B cell (primary cell): ENCODE results near the gene CA11. TPM values are rescaled to one million over a fixed set of nuclear protein-coding genes. Genes with fewer than 3 reads are reported as not detected.
"Not testable (repeated sequence)": the region's sequence is repeated elsewhere in the genome, so short reads cannot be mapped to it uniquely, and the experiment has no call there.

Experiments
- ATAC-seq: fragments of 200-7000 bp; cut with Tn5 transposase; one replicate; pipeline ENCODE4 v1.10.0; 2021; ENCODE audit warnings: low read depth, mild to moderate bottlenecking, moderate number of reproducible peaks, moderate library complexity
- CTCF ChIA-PET: fragments of 350-600 bp; sonication (Branson Sonifier 250); formaldehyde crosslinking; loops from one replicate; lab custom pipeline; 2021; ENCODE audit warnings: antibody characterized with exemption, inconsistent platforms; lab: Charles Lee
- POLR2A ChIA-PET: fragments of 350-600 bp; sonication (Branson Sonifier 250); formaldehyde crosslinking; loops from one replicate; lab custom pipeline; 2021; ENCODE audit warnings: antibody characterized with exemption; lab: Charles Lee
- DNase-seq: peaks from one replicate; pipeline ENCODE4 v3.0.0; 2013
- H2AFZ ChIP-seq: 2 replicates; pipeline ENCODE4 v1.6.1; 2012; ENCODE audit warnings: mild to moderate bottlenecking, low read depth, low read length; ENCODE audit not compliant: insufficient read depth, poor library complexity, severe bottlenecking
- H3K27ac ChIP-seq, 2 donors: 1 replicate in 1 of 2; 2 replicates in 1 of 2; pipeline ENCODE4 v1.5.1; 2012 to 2013; ENCODE audit warnings: low read length in 2 of 2, mild to moderate bottlenecking in 2 of 2, moderate library complexity in 1 of 2
- H3K27me3 ChIP-seq, 4 experiments: fragments of 200-600 bp in 1 of 4; sonication (generic) in 1 of 4; replicated peaks in 1 of 4; 1 replicate in 2 of 4; 2 replicates in 2 of 4; pipeline versions ENCODE4 v1.6.1 to v1.7.0; 2013 to 2016; ENCODE audit warnings: low read length in 3 of 4, mild to moderate bottlenecking in 2 of 4, mixed read lengths in 1 of 4, moderate library complexity in 1 of 4; ENCODE audit not compliant: insufficient read depth in 4 of 4, control insufficient read depth in 3 of 4; ENCODE audit errors: control extremely low read depth in 1 of 4
- H3K36me3 ChIP-seq, 2 experiments: replicated peaks in 1 of 2; 1 replicate in 1 of 2; 2 replicates in 1 of 2; pipeline versions ENCODE4 v1.6.1 to v1.7.1; 2013; ENCODE audit warnings: low read length in 1 of 2; ENCODE audit not compliant: insufficient read depth in 2 of 2, control insufficient read depth in 1 of 2; ENCODE audit errors: control extremely low read depth in 1 of 2, extremely low read depth in 1 of 2
- H3K4me1 ChIP-seq, 2 donors: fragments of 200-600 bp in 1 of 2; sonication (generic) in 1 of 2; 1 replicate in 1 of 2; 2 replicates in 1 of 2; pipeline versions ENCODE4 v1.5.1 to v1.6.1; 2013 to 2017; ENCODE audit warnings: low read length in 2 of 2; ENCODE audit not compliant: control insufficient read depth in 2 of 2, insufficient read depth in 2 of 2
- H3K4me2 ChIP-seq: replicated peaks from 2 replicates; pipeline ENCODE3; 2012; ENCODE audit warnings: mild to moderate bottlenecking, low read depth, low read length; ENCODE audit not compliant: poor library complexity, severe bottlenecking
- H3K4me3 ChIP-seq, 5 experiments: fragments of 200-600 bp in 1 of 5; sonication (generic) in 1 of 5; 1 replicate in 3 of 5; 2 replicates in 2 of 5; pipeline versions ENCODE4 v1.5.1 to v1.7.0; 2011 to 2016; ENCODE audit warnings: low read length in 4 of 5, mild to moderate bottlenecking in 4 of 5, low read depth in 2 of 5, control low read depth in 1 of 5, moderate library complexity in 1 of 5; ENCODE audit not compliant: insufficient read depth in 1 of 5; ENCODE audit errors: control extremely low read depth in 1 of 5, extremely low read depth in 1 of 5
- H3K79me2 ChIP-seq: fragments of 200-600 bp; sonication (generic); one replicate; pipeline ENCODE4 v1.6.0; 2016; ENCODE audit warnings: low read length; ENCODE audit not compliant: control insufficient read depth, insufficient read depth
- H3K9ac ChIP-seq: fragments of 200-600 bp; sonication (generic); 2 replicates; pipeline ENCODE4 v1.6.1; 2017; ENCODE audit warnings: mild to moderate bottlenecking, low read length, moderate library complexity
- H3K9me3 ChIP-seq, 3 donors: one replicate each; pipeline versions ENCODE4 v1.6.1 to v1.7.1; 2013; ENCODE audit warnings: low read length in 2 of 3; ENCODE audit not compliant: control insufficient read depth in 2 of 3, insufficient read depth in 1 of 3; ENCODE audit errors: control extremely low read depth in 1 of 3
- H4K20me1 ChIP-seq: 2 replicates; pipeline ENCODE4 v1.6.0; 2012; ENCODE audit warnings: mild to moderate bottlenecking, low read length; ENCODE audit not compliant: insufficient read depth, control insufficient read depth, poor library complexity, severe bottlenecking
- H3K27ac Mint-ChIP-seq: one replicate; pipeline ENCODE4 v1.8.0; 2021; ENCODE audit warnings: mixed read lengths
- H3K27me3 Mint-ChIP-seq: one replicate; pipeline ENCODE4 v1.8.0; 2021; ENCODE audit warnings: mixed read lengths
- H3K4me1 Mint-ChIP-seq: one replicate; pipeline ENCODE4 v1.8.0; 2021; ENCODE audit warnings: mixed read lengths
- H3K4me3 Mint-ChIP-seq: one replicate; pipeline ENCODE4 v1.8.0; 2021; ENCODE audit warnings: mixed read lengths
- H3K9me3 Mint-ChIP-seq: one replicate; pipeline ENCODE4 v1.8.0; 2022; ENCODE audit warnings: mixed read lengths; ENCODE audit not compliant: insufficient read depth
- EZH2 ChIP-seq: IDR thresholded peaks from 2 replicates; pipeline ENCODE4 v1.6.1; 2012; ENCODE audit warnings: borderline replicate concordance, low read depth, mild to moderate bottlenecking, moderate library complexity, low read length; ENCODE audit not compliant: insufficient read depth, poor library complexity, severe bottlenecking
- WGBS: methylation state at CpG from one replicate; pipeline ENCODE4 v1.1.5; 2013; ENCODE audit warnings: missing lambda C conversion rate; ENCODE audit not compliant: insufficient coverage; 5-methylcytosine and 5-hydroxymethylcytosine counted together
- intact Hi-C: fragments of 100-400 bp; cut with micrococcal nuclease; formaldehyde crosslinking; loops from one replicate; pipeline ENCODE4 v1.10.0; 2022
- polyA plus RNA-seq: library from polyadenylated mRNA; depleted of rRNA; stranded (reverse); fragments of >200 nt; gene quantifications from 2 replicates; pipeline ENCODE4 v1.2.3, GENCODE V29; 2012
- total RNA-seq, 2 donors: library from RNA; stranded (reverse); fragments of 120-200 nt in 1 of 2; gene quantifications; 1 replicate in 1 of 2; 2 replicates in 1 of 2; pipeline versions ENCODE4 v1.2.3 to v1.2.4, GENCODE V29; 2013 to 2022
- TF ChIP-seq, protein P1 (sequence below): fragments of 200-600 bp; IDR thresholded peaks from one replicate; pipeline ENCODE4 v1.8.0; 2022; ENCODE audit warnings: antibody characterized with exemption, mild to moderate bottlenecking

CA11 gene
- total and polyA plus RNA-seq, 2 donors (not counting 1 experiment from before 2014, with no cell fraction given), result 6.5 to 27.7 TPM

DNA sequence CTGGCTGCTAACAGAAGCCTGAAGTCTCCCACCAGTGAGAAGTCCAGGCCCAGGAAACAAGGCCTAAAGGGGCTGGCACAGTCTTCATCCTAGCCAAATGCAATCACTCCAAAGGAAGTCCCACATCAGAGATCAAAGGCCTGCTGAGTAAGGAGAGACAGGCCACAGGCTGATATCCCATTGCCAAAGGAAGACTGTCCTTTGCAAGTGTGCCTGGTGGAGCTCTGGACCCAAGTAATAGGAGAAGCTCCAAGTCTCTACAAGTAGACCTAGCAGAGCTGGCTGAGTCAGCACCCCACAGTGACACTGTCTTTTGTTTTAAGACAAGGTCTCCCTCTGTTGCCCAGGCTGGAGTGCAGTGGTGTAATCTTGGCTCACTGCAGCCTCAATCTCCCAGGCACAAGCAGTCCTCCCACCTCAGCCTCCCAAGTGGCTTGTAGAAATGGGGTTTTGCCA lies 13.3 kb downstream of the CA11 start:
- H3K4me1 ChIP-seq, result peaks cover 22 to 26% of the 10 kb centered on the region in 2 donors
- H2AFZ ChIP-seq, result no peak overlapping the region
- H3K9ac ChIP-seq, result no peak overlapping the region
- no peak overlapping the region for H3K27ac ChIP-seq
- peaks cover 76% of the 10 kb centered on the region for H4K20me1 ChIP-seq
- peaks cover 0 to 10% (median 0%) of the 10 kb centered on the region in 3 donors for H3K9me3 ChIP-seq
- intact Hi-C loops, result loop anchor here (10.0 kb wide), 2 partner anchors 482 to 842 kb away; partner anchors contain the start of genes C19orf73, FLT3LG, LIN7B and PPFIA3
- no peak overlapping the region for H3K4me2 ChIP-seq
- H3K27me3 ChIP-seq, result no peaks in the 10 kb centered on the region
- no peaks in the 10 kb centered on the region for H3K9me3 Mint-ChIP-seq
- DNase-seq (no peak), ATAC-seq (no peak)
- peaks cover 0 to 54% of the 10 kb centered on the region in 2 experiments for H3K36me3 ChIP-seq
- POLR2A ChIA-PET, result interaction anchor here (2.2 to 2.9 kb wide), 2 partner anchors 9 to 14 kb away, joined by 11 to 17 read pairs; partner anchors contain the start of genes RPL18 and SPHK2
- H3K4me3 Mint-ChIP-seq, result no peak overlapping the region
- H3K27ac Mint-ChIP-seq, result peak overlapping the region; percentile 53
- TF ChIP-seq, protein P1, sequence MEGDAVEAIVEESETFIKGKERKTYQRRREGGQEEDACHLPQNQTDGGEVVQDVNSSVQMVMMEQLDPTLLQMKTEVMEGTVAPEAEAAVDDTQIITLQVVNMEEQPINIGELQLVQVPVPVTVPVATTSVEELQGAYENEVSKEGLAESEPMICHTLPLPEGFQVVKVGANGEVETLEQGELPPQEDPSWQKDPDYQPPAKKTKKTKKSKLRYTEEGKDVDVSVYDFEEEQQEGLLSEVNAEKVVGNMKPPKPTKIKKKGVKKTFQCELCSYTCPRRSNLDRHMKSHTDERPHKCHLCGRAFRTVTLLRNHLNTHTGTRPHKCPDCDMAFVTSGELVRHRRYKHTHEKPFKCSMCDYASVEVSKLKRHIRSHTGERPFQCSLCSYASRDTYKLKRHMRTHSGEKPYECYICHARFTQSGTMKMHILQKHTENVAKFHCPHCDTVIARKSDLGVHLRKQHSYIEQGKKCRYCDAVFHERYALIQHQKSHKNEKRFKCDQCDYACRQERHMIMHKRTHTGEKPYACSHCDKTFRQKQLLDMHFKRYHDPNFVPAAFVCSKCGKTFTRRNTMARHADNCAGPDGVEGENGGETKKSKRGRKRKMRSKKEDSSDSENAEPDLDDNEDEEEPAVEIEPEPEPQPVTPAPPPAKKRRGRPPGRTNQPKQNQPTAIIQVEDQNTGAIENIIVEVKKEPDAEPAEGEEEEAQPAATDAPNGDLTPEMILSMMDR, result no peak
- no peak for TF ChIP-seq EZH2
- H3K4me1 Mint-ChIP-seq, result peaks cover 32% of the 10 kb centered on the region
- H3K27me3 Mint-ChIP-seq, result no peaks in the 10 kb centered on the region
- H3K79me2 ChIP-seq, result peaks cover 22% of the 10 kb centered on the region
- no peak overlapping the region for H3K4me3 ChIP-seq
- CTCF ChIA-PET, result interaction anchor here (0.7 to 2.0 kb wide), 2 partner anchors 13 to 127 kb away, joined by 3 to 9 read pairs; partner anchors contain the start of gene CA11

DNA sequence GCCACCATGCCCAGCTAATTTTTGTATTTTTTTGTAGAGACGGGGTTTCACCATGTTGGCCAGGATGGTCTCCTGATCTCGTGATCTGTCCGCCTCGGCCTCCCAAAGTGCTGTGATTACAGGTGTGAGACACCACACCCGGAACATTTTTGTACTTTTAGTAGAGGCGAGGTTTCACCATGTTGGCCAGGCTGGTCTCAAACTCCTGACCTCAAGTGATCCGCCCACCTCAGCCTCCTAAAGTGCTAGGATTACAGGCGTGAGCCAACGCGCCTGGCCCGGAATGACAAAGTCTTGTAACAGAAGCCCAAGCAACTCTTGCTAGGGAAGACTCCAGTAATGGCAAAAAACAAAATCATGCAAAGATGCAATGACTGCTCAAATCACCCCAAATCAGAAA lies 13.7 kb downstream of the CA11 start:
- not testable (repeated sequence) for H3K9me3 ChIP-seq, H2AFZ ChIP-seq, DNase-seq, H3K4me3 Mint-ChIP-seq, H3K4me2 ChIP-seq, H3K27me3 ChIP-seq, H3K27me3 Mint-ChIP-seq, ATAC-seq, H3K4me3 ChIP-seq, H3K9me3 Mint-ChIP-seq, H3K27ac ChIP-seq, H3K9ac ChIP-seq
- H3K27ac Mint-ChIP-seq, result peak overlapping the region; percentile 53
- Histone ChIP-seq H4K20me1 (peaks cover 76% of the 10 kb centered on the region), H3K36me3 (peaks cover 0 to 54% of the 10 kb centered on the region in 2 experiments), H3K79me2 (peaks cover 22% of the 10 kb centered on the region), H3K4me1 (peaks cover 22 to 26% of the 10 kb centered on the region in 2 donors)
- 98% methylated on average over 11 of the region's 11 CpGs for WGBS
- POLR2A ChIA-PET, result interaction anchor here (2.2 to 2.9 kb wide), 2 partner anchors 8 to 13 kb away, joined by 11 to 17 read pairs; partner anchors contain the start of genes RPL18 and SPHK2
- intact Hi-C loops, result loop anchor here (10.0 kb wide), 2 partner anchors 483 to 843 kb away; partner anchors contain the start of genes C19orf73, FLT3LG, LIN7B and PPFIA3
- peaks cover 32% of the 10 kb centered on the region for H3K4me1 Mint-ChIP-seq
- CTCF ChIA-PET, result interaction anchor here (2.0 kb wide), 1 partner anchor 13 kb away, joined by 9 read pairs; the partner anchor contains the start of gene CA11
